ENCODE data around the gene KCNQ1. TPM values are rescaled to one million over a fixed set of nuclear protein-coding genes. Genes with fewer than 3 reads are reported as not detected.

The KCNQ1 gene
- total and polyA plus RNA-seq, 2 experiments from 2014 or later: 0.45 to 0.87 TPM

DNA sequence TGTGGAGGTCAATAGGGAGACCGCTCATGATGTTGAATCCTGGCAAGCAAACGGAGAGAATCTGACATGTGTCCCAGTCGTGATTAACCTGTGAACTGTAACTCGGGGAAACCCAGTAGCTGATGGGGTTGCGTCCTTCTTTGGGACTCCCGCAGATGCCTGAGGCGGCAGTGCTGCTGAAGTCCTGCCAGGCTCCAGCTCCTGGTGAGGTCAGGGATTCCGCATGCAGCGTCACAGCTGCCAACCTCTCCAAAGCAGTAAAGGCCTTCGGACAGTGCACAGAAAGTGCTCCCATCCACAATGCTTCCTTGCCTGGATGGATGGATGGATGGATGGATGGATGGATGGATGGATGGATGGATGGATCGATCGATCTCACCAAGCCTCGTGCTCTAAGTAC, 13.5 kb downstream of the KCNQ1 start (continued):
- TF ChIP-seq, protein P1, sequence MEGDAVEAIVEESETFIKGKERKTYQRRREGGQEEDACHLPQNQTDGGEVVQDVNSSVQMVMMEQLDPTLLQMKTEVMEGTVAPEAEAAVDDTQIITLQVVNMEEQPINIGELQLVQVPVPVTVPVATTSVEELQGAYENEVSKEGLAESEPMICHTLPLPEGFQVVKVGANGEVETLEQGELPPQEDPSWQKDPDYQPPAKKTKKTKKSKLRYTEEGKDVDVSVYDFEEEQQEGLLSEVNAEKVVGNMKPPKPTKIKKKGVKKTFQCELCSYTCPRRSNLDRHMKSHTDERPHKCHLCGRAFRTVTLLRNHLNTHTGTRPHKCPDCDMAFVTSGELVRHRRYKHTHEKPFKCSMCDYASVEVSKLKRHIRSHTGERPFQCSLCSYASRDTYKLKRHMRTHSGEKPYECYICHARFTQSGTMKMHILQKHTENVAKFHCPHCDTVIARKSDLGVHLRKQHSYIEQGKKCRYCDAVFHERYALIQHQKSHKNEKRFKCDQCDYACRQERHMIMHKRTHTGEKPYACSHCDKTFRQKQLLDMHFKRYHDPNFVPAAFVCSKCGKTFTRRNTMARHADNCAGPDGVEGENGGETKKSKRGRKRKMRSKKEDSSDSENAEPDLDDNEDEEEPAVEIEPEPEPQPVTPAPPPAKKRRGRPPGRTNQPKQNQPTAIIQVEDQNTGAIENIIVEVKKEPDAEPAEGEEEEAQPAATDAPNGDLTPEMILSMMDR (conservative IDR thresholded peaks at IDR 0.05; ENCODE audit: low read depth in 2 of 2): no peak

DNA sequence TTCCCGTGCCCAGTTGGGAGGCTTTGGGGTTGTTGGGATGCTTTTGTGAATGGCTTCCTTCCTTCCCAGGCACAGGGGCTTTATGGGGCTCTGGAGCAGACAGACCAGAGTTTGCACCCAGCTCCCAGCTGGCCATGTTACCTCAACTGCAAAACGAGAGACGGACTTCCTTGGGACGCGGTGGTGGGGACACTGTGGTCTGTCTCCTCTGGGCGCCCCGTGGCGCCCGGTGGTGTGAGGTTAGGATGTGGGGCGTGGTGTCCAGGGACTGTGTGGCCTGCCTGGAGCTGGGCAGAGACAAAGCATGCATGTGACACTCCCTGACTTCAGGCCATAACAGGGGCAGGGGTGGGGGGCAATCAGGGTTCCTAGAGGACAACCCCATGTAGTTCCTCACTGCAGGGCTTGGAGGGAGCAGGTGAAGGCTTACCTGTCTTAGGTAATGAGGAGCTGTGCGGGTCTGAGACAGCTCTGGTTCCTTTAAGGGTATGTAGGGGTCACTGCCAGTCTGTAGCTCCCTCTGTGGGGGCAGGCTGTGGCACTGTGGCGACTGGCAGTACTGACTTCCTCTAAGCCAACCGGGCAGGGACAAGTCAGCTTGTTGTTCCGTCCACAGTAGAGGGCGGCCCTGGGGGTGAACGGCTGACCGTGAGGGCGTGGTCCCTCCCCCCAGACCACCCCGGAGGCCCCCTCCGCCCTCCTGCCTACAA, 14.4 kb downstream of the KCNQ1 start:
- no peak for ATAC-seq
- no peaks in the 10 kb centered on the region for H4K20me1 ChIP-seq (replicated peaks; ENCODE audit: insufficient read depth)
- no peaks in the 10 kb centered on the region for H3K9me2 ChIP-seq (ENCODE audit: insufficient read depth)
- H3K9me3 Mint-ChIP-seq: no peaks in the 10 kb centered on the region
- H3K36me3 ChIP-seq (ENCODE audit: insufficient read depth): no peaks in the 10 kb centered on the region
- no peaks in the 10 kb centered on the region for H3K4me1 Mint-ChIP-seq
- H3K27ac Mint-ChIP-seq: no peak overlapping the region
- peaks cover 28% of the 10 kb centered on the region for H3K27me3 ChIP-seq (ENCODE audit: insufficient read depth)
- H2AFZ ChIP-seq: no peak overlapping the region
- no peak overlapping the region for H3K4me3 Mint-ChIP-seq
- H3K4me2 ChIP-seq: no peak overlapping the region
- no peak for DNase-seq (ENCODE audit: low spot score)
- H3K36me3 Mint-ChIP-seq (ENCODE audit: low read depth): no peaks in the 10 kb centered on the region
- no peaks in the 10 kb centered on the region for H3F3A ChIP-seq (replicated peaks; ENCODE audit: low read depth)
- no peaks in the 10 kb centered on the region for H3K79me2 ChIP-seq (replicated peaks; ENCODE audit: insufficient read depth)
- no peak overlapping the region for H3K27ac ChIP-seq (ENCODE audit: low read depth)
- no peak overlapping the region for H3K4me3 ChIP-seq
- H3K4me1 ChIP-seq (ENCODE audit: insufficient read depth): no peaks in the 10 kb centered on the region
- H3K27me3 Mint-ChIP-seq (ENCODE audit: insufficient read depth, low read depth, poor library complexity): peaks cover 30% of the 10 kb centered on the region
- TF ChIP-seq, protein P2, sequence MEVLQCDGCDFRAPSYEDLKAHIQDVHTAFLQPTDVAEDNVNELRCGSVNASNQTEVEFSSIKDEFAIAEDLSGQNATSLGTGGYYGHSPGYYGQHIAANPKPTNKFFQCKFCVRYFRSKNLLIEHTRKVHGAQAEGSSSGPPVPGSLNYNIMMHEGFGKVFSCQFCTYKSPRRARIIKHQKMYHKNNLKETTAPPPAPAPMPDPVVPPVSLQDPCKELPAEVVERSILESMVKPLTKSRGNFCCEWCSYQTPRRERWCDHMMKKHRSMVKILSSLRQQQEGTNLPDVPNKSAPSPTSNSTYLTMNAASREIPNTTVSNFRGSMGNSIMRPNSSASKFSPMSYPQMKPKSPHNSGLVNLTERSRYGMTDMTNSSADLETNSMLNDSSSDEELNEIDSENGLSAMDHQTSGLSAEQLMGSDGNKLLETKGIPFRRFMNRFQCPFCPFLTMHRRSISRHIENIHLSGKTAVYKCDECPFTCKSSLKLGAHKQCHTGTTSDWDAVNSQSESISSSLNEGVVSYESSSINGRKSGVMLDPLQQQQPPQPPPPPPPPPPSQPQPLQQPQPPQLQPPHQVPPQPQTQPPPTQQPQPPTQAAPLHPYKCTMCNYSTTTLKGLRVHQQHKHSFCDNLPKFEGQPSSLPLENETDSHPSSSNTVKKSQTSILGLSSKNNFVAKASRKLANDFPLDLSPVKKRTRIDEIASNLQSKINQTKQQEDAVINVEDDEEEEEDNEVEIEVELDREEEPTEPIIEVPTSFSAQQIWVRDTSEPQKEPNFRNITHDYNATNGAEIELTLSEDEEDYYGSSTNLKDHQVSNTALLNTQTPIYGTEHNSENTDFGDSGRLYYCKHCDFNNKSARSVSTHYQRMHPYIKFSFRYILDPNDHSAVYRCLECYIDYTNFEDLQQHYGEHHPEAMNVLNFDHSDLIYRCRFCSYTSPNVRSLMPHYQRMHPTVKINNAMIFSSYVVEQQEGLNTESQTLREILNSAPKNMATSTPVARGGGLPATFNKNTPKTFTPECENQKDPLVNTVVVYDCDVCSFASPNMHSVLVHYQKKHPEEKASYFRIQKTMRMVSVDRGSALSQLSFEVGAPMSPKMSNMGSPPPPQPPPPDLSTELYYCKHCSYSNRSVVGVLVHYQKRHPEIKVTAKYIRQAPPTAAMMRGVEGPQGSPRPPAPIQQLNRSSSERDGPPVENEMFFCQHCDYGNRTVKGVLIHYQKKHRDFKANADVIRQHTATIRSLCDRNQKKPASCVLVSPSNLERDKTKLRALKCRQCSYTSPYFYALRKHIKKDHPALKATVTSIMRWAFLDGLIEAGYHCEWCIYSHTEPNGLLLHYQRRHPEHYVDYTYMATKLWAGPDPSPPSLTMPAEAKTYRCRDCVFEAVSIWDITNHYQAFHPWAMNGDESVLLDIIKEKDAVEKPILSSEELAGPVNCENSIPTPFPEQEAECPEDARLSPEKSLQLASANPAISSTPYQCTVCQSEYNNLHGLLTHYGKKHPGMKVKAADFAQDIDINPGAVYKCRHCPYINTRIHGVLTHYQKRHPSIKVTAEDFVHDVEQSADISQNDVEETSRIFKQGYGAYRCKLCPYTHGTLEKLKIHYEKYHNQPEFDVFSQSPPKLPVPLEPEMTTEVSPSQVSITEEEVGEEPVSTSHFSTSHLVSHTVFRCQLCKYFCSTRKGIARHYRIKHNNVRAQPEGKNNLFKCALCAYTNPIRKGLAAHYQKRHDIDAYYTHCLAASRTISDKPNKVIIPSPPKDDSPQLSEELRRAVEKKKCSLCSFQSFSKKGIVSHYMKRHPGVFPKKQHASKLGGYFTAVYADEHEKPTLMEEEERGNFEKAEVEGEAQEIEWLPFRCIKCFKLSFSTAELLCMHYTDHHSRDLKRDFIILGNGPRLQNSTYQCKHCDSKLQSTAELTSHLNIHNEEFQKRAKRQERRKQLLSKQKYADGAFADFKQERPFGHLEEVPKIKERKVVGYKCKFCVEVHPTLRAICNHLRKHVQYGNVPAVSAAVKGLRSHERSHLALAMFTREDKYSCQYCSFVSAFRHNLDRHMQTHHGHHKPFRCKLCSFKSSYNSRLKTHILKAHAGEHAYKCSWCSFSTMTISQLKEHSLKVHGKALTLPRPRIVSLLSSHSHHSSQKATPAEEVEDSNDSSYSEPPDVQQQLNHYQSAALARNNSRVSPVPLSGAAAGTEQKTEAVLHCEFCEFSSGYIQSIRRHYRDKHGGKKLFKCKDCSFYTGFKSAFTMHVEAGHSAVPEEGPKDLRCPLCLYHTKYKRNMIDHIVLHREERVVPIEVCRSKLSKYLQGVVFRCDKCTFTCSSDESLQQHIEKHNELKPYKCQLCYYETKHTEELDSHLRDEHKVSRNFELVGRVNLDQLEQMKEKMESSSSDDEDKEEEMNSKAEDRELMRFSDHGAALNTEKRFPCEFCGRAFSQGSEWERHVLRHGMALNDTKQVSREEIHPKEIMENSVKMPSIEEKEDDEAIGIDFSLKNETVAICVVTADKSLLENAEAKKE (CRISPR knock-in tag; IDR thresholded peaks at IDR 0.05): no peak
- TF ChIP-seq EZH2 (IDR thresholded peaks at IDR 0.05; ENCODE audit: low read depth, unreplicated experiment) (no peak), POLR2AphosphoS5 (IDR thresholded peaks at IDR 0.05; ENCODE audit: low read depth) (no peak), ZNF331 (CRISPR knock-in tag; IDR thresholded peaks at IDR 0.05; ENCODE audit: low read depth) (no peak), JUNB (IDR thresholded peaks at IDR 0.05; ENCODE audit: unreplicated experiment) (no peak), CREB1 (CRISPR knock-in tag; IDR thresholded peaks at IDR 0.05; ENCODE audit: low read depth) (no peak)
- TF ChIP-seq, protein P1 (conservative IDR thresholded peaks at IDR 0.05; ENCODE audit: low read depth in 2 of 2): no peak
- TF ChIP-seq, protein P3, sequence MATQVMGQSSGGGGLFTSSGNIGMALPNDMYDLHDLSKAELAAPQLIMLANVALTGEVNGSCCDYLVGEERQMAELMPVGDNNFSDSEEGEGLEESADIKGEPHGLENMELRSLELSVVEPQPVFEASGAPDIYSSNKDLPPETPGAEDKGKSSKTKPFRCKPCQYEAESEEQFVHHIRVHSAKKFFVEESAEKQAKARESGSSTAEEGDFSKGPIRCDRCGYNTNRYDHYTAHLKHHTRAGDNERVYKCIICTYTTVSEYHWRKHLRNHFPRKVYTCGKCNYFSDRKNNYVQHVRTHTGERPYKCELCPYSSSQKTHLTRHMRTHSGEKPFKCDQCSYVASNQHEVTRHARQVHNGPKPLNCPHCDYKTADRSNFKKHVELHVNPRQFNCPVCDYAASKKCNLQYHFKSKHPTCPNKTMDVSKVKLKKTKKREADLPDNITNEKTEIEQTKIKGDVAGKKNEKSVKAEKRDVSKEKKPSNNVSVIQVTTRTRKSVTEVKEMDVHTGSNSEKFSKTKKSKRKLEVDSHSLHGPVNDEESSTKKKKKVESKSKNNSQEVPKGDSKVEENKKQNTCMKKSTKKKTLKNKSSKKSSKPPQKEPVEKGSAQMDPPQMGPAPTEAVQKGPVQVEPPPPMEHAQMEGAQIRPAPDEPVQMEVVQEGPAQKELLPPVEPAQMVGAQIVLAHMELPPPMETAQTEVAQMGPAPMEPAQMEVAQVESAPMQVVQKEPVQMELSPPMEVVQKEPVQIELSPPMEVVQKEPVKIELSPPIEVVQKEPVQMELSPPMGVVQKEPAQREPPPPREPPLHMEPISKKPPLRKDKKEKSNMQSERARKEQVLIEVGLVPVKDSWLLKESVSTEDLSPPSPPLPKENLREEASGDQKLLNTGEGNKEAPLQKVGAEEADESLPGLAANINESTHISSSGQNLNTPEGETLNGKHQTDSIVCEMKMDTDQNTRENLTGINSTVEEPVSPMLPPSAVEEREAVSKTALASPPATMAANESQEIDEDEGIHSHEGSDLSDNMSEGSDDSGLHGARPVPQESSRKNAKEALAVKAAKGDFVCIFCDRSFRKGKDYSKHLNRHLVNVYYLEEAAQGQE (IDR thresholded peaks at IDR 0.05; ENCODE audit: unreplicated experiment): no peak
- TF ChIP-seq, protein P4, sequence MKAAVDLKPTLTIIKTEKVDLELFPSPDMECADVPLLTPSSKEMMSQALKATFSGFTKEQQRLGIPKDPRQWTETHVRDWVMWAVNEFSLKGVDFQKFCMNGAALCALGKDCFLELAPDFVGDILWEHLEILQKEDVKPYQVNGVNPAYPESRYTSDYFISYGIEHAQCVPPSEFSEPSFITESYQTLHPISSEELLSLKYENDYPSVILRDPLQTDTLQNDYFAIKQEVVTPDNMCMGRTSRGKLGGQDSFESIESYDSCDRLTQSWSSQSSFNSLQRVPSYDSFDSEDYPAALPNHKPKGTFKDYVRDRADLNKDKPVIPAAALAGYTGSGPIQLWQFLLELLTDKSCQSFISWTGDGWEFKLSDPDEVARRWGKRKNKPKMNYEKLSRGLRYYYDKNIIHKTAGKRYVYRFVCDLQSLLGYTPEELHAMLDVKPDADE (IDR thresholded peaks at IDR 0.05): no peak

All from GM23338 (cell line).